Esophagus squamous epithelium (tissue), 5 donors: Measurements from ENCODE around the gene OR52E1. TPM values are rescaled to one million over a fixed set of nuclear protein-coding genes. Genes with fewer than 3 reads are reported as not detected.

Experiments used
- DNase-seq: peaks from one replicate; lab custom pipeline; 2025; lab: John Stamatoyannopoulos, UW
- H3K27ac ChIP-seq, 4 donors: fragments of 200-600 bp; sonication (generic); one replicate each; pipeline ENCODE4 v1.5.1; 2016 to 2019; ENCODE audit warnings: mild to moderate bottlenecking in 1 of 4
- H3K27me3 ChIP-seq, 4 donors: fragments of 200-600 bp; sonication (generic); 1 replicate in 3 of 4; 2 replicates in 1 of 4; pipeline versions ENCODE4 v1.5.1 to v1.6.0; 2017 to 2021; ENCODE audit warnings: antibody characterized with exemption in 1 of 4
- H3K36me3 ChIP-seq, 3 donors: fragments of 200-600 bp; sonication (generic); one replicate each; pipeline ENCODE4 v1.5.1; 2016 to 2019
- H3K4me1 ChIP-seq, 3 donors: fragments of 200-600 bp; sonication (generic); one replicate each; pipeline ENCODE4 v1.5.1; 2017 to 2019
- H3K4me3 ChIP-seq, 4 donors: fragments of 200-600 bp; sonication (generic); 1 replicate in 3 of 4; 2 replicates in 1 of 4; pipeline ENCODE4 v1.5.1; 2016 to 2019; ENCODE audit warnings: mild to moderate bottlenecking in 2 of 4, moderate library complexity in 1 of 4
- H3K9me3 ChIP-seq, 3 donors: fragments of 200-600 bp; sonication (generic); one replicate each; pipeline ENCODE4 v1.5.1; 2016 to 2019
- POLR2A ChIP-seq, 4 donors: fragments of 450-650 bp; IDR thresholded peaks; one replicate each; pipeline ENCODE4 v1.6.1; 2017; ENCODE audit warnings: antibody characterized with exemption in 4 of 4, mild to moderate bottlenecking in 4 of 4, moderate library complexity in 3 of 4
- WGBS, 2 donors: methylation state at CpG; one replicate each; pipeline ENCODE4 v1.1.5; 2018; 5-methylcytosine and 5-hydroxymethylcytosine counted together
- intact Hi-C: fragments of 100-400 bp; cut with DNase I; formaldehyde crosslinking; loops from one replicate; pipeline ENCODE4 v1.15.0; 2022
- total RNA-seq, 4 donors: library from RNA; depleted of rRNA; stranded (reverse); fragments of >200 nt; gene quantifications; one replicate each; pipeline ENCODE4 v1.1.0, GENCODE V29; 2016
- TF ChIP-seq, protein P1 (sequence below), 6 experiments: fragments of 450-650 bp in 4 of 6; fragments of 200-600 bp in 2 of 6; sonication (generic) in 2 of 6; IDR thresholded peaks; one replicate each; pipeline ENCODE4 v1.5.1; 2016 to 2019; ENCODE audit warnings: antibody characterized with exemption in 6 of 6, mild to moderate bottlenecking in 4 of 6, moderate library complexity in 4 of 6
- donor health status: DM: yes; HTN: yes; CAD: no.

The OR52E1 gene
- not detected for total RNA-seq

- TF ChIP-seq, protein P1, sequence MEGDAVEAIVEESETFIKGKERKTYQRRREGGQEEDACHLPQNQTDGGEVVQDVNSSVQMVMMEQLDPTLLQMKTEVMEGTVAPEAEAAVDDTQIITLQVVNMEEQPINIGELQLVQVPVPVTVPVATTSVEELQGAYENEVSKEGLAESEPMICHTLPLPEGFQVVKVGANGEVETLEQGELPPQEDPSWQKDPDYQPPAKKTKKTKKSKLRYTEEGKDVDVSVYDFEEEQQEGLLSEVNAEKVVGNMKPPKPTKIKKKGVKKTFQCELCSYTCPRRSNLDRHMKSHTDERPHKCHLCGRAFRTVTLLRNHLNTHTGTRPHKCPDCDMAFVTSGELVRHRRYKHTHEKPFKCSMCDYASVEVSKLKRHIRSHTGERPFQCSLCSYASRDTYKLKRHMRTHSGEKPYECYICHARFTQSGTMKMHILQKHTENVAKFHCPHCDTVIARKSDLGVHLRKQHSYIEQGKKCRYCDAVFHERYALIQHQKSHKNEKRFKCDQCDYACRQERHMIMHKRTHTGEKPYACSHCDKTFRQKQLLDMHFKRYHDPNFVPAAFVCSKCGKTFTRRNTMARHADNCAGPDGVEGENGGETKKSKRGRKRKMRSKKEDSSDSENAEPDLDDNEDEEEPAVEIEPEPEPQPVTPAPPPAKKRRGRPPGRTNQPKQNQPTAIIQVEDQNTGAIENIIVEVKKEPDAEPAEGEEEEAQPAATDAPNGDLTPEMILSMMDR (IDR thresholded peaks at IDR 0.05): no peak
- TF ChIP-seq POLR2A (IDR thresholded peaks at IDR 0.05): no peak
- Histone ChIP-seq H3K27me3 (no peaks in the 10 kb centered on the region), H3K4me1 (no peaks in the 10 kb centered on the region), H3K36me3 (no peaks in the 10 kb centered on the region), H3K9me3 (no peaks in the 10 kb centered on the region), H3K4me3 (no peak within 1 kb of the TSS), H3K27ac (no peak within 1 kb of the TSS)
- intact Hi-C loops: no loop called here
- 42 to 53% methylated on average over 3 of the region's 3 CpGs for WGBS, 2 donors
- no peak for DNase-seq
Measured at GRCh38 chr11:5069272-5069671, at the start of gene OR52E1. TSS of gene OR52E1 (plus strand) at chr11:5069572.

- TF ChIP-seq, protein P1 (IDR thresholded peaks at IDR 0.05): no peak
- TF ChIP-seq POLR2A (IDR thresholded peaks at IDR 0.05): no peak
- intact Hi-C loops: no loop called here
- Histone ChIP-seq H3K9me3 (peaks cover 0 to 14% (median 0%) of the 10 kb centered on the region in 3 donors), H3K4me3 (no peak overlapping the region), H3K36me3 (no peaks in the 10 kb centered on the region), H3K27ac (no peak overlapping the region), H3K27me3 (no peaks in the 10 kb centered on the region), H3K4me1 (no peaks in the 10 kb centered on the region)
- 77 to 85% methylated on average over 2 of the region's 2 CpGs for WGBS, 2 donors
- no peak for DNase-seq
Measured at GRCh38 chr11:5021996-5022395, 47.4 kb upstream of the OR52E1 start.

- no peaks in the 10 kb centered on the region for H3K27me3 ChIP-seq
- no peak for DNase-seq
- intact Hi-C loops: no loop called here
- no peak overlapping the region for H3K4me3 ChIP-seq
- no peaks in the 10 kb centered on the region for H3K36me3 ChIP-seq
- WGBS, 2 donors: 68 to 80% methylated on average over 2 of the region's 2 CpGs
- H3K4me1 ChIP-seq: no peaks in the 10 kb centered on the region
- TF ChIP-seq POLR2A (IDR thresholded peaks at IDR 0.05): no peak
- TF ChIP-seq, protein P1 (IDR thresholded peaks at IDR 0.05): no peak
- no peaks in the 10 kb centered on the region for H3K9me3 ChIP-seq
- no peak overlapping the region for H3K27ac ChIP-seq
Measured at GRCh38 chr11:5036669-5037068, 32.7 kb upstream of the OR52E1 start.

GRCh38 chr11:5037926-5038325, 31.4 kb upstream of the OR52E1 start:
- Histone ChIP-seq H3K27me3 (no peaks in the 10 kb centered on the region), H3K4me3 (no peak overlapping the region), H3K36me3 (no peaks in the 10 kb centered on the region), H3K27ac (no peak overlapping the region), H3K9me3 (no peaks in the 10 kb centered on the region), H3K4me1 (no peaks in the 10 kb centered on the region)
- TF ChIP-seq POLR2A (IDR thresholded peaks at IDR 0.05): no peak
- TF ChIP-seq, protein P1 (IDR thresholded peaks at IDR 0.05): no peak
- intact Hi-C loops: no loop called here
- WGBS, 2 donors: 59 to 64% methylated on average over 2 of the region's 2 CpGs
- DNase-seq: no peak

GRCh38 chr11:5038341-5038740, 31.0 kb upstream of the OR52E1 start:
- Histone ChIP-seq H3K9me3 (no peaks in the 10 kb centered on the region), H3K36me3 (no peaks in the 10 kb centered on the region), H3K4me1 (no peaks in the 10 kb centered on the region), H3K27ac (no peak overlapping the region), H3K27me3 (no peaks in the 10 kb centered on the region), H3K4me3 (no peak overlapping the region)
- 67 to 72% methylated on average over 1 of the region's 1 CpG for WGBS, 2 donors
- intact Hi-C loops: no loop called here
- no peak for TF ChIP-seq POLR2A (IDR thresholded peaks at IDR 0.05)
- TF ChIP-seq, protein P1 (IDR thresholded peaks at IDR 0.05): no peak
- DNase-seq: no peak
